Tibial nerve (tissue), 4 donors: Measurements from ENCODE around the gene RFX4.

Experiments used
- EP300 ChIP-seq, 2 donors: sonication (generic); formaldehyde crosslinking; IDR thresholded peaks; one replicate each; pipeline ENCODE4 v1.6.1; 2017; ENCODE audit warnings: antibody characterized with exemption in 2 of 2, mild to moderate bottlenecking in 1 of 2
- POLR2A ChIP-seq, 2 donors: fragments of 450-650 bp; IDR thresholded peaks; one replicate each; pipeline ENCODE4 v1.6.1; 2017; ENCODE audit warnings: antibody characterized with exemption in 2 of 2, mild to moderate bottlenecking in 2 of 2, moderate library complexity in 2 of 2
- TF ChIP-seq, protein P1 (sequence below), 5 experiments: fragments of 200-600 bp in 3 of 5; fragments of 450-650 bp in 2 of 5; sonication (generic) in 3 of 5; IDR thresholded peaks; one replicate each; pipeline ENCODE4 v1.5.1; 2016 to 2019; ENCODE audit warnings: antibody characterized with exemption in 5 of 5, mild to moderate bottlenecking in 3 of 5, moderate library complexity in 2 of 5

GRCh38 chr12:106766393-106766826 lies 183.6 kb downstream of the RFX4 start:
- peak in 1 of 2 donors; percentile 27 for TF ChIP-seq EP300 (IDR thresholded peaks at IDR 0.05)
- TF ChIP-seq, protein P1, sequence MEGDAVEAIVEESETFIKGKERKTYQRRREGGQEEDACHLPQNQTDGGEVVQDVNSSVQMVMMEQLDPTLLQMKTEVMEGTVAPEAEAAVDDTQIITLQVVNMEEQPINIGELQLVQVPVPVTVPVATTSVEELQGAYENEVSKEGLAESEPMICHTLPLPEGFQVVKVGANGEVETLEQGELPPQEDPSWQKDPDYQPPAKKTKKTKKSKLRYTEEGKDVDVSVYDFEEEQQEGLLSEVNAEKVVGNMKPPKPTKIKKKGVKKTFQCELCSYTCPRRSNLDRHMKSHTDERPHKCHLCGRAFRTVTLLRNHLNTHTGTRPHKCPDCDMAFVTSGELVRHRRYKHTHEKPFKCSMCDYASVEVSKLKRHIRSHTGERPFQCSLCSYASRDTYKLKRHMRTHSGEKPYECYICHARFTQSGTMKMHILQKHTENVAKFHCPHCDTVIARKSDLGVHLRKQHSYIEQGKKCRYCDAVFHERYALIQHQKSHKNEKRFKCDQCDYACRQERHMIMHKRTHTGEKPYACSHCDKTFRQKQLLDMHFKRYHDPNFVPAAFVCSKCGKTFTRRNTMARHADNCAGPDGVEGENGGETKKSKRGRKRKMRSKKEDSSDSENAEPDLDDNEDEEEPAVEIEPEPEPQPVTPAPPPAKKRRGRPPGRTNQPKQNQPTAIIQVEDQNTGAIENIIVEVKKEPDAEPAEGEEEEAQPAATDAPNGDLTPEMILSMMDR (IDR thresholded peaks at IDR 0.05): no peak
- TF ChIP-seq POLR2A (IDR thresholded peaks at IDR 0.05): no peak
